Panc1 (cell line): ENCODE data around the gene WDR31.

Source experiments
- CTCF ChIP-seq: fragments of 450-650 bp; IDR thresholded peaks from 2 replicates; pipeline ENCODE4 v1.5.1; 2017; ENCODE audit warnings: mild to moderate bottlenecking
- POLR2AphosphoS5 ChIP-seq: IDR thresholded peaks from 2 replicates; pipeline ENCODE4 v1.6.1; 2012; ENCODE audit warnings: mild to moderate bottlenecking, low read depth, low read length, moderate library complexity
- REST ChIP-seq, 2 experiments: IDR thresholded peaks; 2 replicates each; pipeline ENCODE4 v1.6.1; 2011 to 2012; ENCODE audit warnings: low read depth in 2 of 2, control low read depth in 1 of 2, low read length in 1 of 2, mild to moderate bottlenecking in 1 of 2, moderate library complexity in 1 of 2; ENCODE audit not compliant: insufficient read depth in 1 of 2
- SIN3A ChIP-seq: IDR thresholded peaks from 2 replicates; pipeline ENCODE4 v1.6.1; 2012; ENCODE audit warnings: low read depth, mild to moderate bottlenecking, low read length, moderate library complexity, borderline replicate concordance; ENCODE audit not compliant: insufficient read depth

- TF ChIP-seq CTCF (no peak), REST (IDR thresholded peaks at IDR 0.05; ENCODE audit: insufficient read depth in 1 of 2, low read depth in 2 of 2, low read length in 1 of 2) (no peak), POLR2AphosphoS5 (no peak), SIN3A (no peak)
Measured at GRCh38 chr9:113302792-113303418, 37.2 kb downstream of the WDR31 start, which contains the start of gene RNF183.
